Suprapubic skin (tissue), 3 donors: ENCODE measurements around the gene CNOT4.

Source experiments
- CTCF ChIP-seq, 2 donors: fragments of 200-600 bp in 1 of 2; fragments of 450-650 bp in 1 of 2; sonication (generic) in 1 of 2; IDR thresholded peaks; one replicate each; pipeline ENCODE4 v1.5.1; 2016 to 2019; ENCODE audit warnings: antibody characterized with exemption in 2 of 2, mild to moderate bottlenecking in 1 of 2, moderate library complexity in 1 of 2
- POLR2AphosphoS5 ChIP-seq, 3 donors: sonication (generic); formaldehyde crosslinking; IDR thresholded peaks; one replicate each; pipeline ENCODE4 v1.6.1; 2017; ENCODE audit warnings: antibody characterized with exemption in 3 of 3

DNA sequence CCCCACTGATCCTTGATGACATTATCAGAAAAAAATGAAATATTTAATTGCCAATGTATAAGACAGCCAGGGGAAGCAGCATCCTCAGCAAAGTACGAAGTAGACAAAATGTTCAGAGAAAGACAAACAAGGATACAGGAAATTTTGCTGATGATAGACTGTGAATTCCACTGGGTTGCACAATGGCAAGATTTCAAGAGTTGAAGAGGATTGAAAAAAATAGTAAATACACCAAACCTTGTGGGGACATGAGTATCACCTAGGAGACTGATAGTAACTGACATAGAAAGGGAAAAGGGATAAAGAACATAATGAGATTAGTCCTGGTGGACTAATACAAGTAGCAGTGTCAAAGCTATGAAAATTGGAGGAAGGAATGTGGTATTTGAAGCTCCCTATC, 16.5 kb downstream of the CNOT4 start:
- TF ChIP-seq CTCF (IDR thresholded peaks at IDR 0.05) (no peak), POLR2AphosphoS5 (IDR thresholded peaks at IDR 0.05) (no peak)
